K562 (cell line): Measurements from ENCODE around the gene PI4K2A. TPM values are rescaled to one million over a fixed set of nuclear protein-coding genes. Genes with fewer than 3 reads are reported as not detected.

Source experiments
- CHD7 ChIP-seq: fragments of 200-600 bp; sonication (generic); IDR thresholded peaks from one replicate; pipeline ENCODE4 v1.6.1; 2012; ENCODE audit warnings: mild to moderate bottlenecking, low read depth, low read length, inconsistent platforms
- ETV1 ChIP-seq: fragments of 450-650 bp; conservative IDR thresholded peaks from 2 replicates; pipeline ENCODE4 v1.6.1; 2016; ENCODE audit warnings: missing genetic modification characterization, control low read depth, low read depth, missing compliant biosample characterization
- PTTG1 ChIP-seq: fragments of 450-650 bp; IDR thresholded peaks from 2 replicates; pipeline ENCODE4 v1.6.1; 2016; ENCODE audit warnings: low read depth, mild to moderate bottlenecking, missing genetic modification characterization, missing compliant biosample characterization
- ZKSCAN8 ChIP-seq: fragments of 200-800 bp; sonication (Bioruptor generic); IDR thresholded peaks from 2 replicates; pipeline ENCODE4 v1.6.1; 2016; ENCODE audit warnings: missing genetic modification characterization, missing compliant biosample characterization
- polyA plus RNA-seq, 8 experiments: library from polyadenylated mRNA; depleted of rRNA in 4 of 8; stranded (reverse) in 5 of 8; unstranded in 3 of 8; fragments of >200 nt; fragmentation: Nextera tagmentation in 2 of 8; fragmentation: Illumina TruSeq in 1 of 8; extraction: Ambion mirVana in 2 of 8; extraction: Trizol in 1 of 8; gene quantifications; 2 replicates each; pipeline versions ENCODE4 v1.2.1 to v1.2.3, GENCODE V29; 2011 to 2014; ENCODE audit warnings: inconsistent platforms in 1 of 8, missing spikeins in 1 of 8
- total RNA-seq, 7 experiments: library from RNA; depleted of rRNA in 6 of 7; stranded (reverse); fragments of >200 nt in 6 of 7; fragmentation: Illumina TruSeq in 2 of 7; extraction: Trizol in 2 of 7; gene quantifications; 2 replicates each; pipeline versions ENCODE4 v1.2.1 to v1.2.3, GENCODE V29; 2011 to 2021; ENCODE audit warnings: low replicate concordance in 1 of 7

PI4K2A gene
- total and polyA plus RNA-seq, 9 of the 15 experiments (the other 6 are each of a cell fraction or from before 2014, with no cell fraction given), result 4.4 to 28.4 (median 16.5) TPM

- TF ChIP-seq CHD7 (no peak), ZKSCAN8 (CRISPR knock-in tag) (no peak), ETV1 (tag) (no peak), PTTG1 (tag) (no peak)
Observed at GRCh38 chr10:97666992-97667391, 26.5 kb downstream of the PI4K2A start (continued).
